NK-92 (cell line): ENCODE results near the gene NOP16.
A peak's percentile ranks its signal among the peaks of the same experiment; 100 is the strongest.

Experiments
- DNase-seq: peaks from one replicate; lab custom pipeline; 2025; ENCODE audit not compliant: unreplicated experiment; lab: John Stamatoyannopoulos, UW

The NOP16 gene

DNA sequence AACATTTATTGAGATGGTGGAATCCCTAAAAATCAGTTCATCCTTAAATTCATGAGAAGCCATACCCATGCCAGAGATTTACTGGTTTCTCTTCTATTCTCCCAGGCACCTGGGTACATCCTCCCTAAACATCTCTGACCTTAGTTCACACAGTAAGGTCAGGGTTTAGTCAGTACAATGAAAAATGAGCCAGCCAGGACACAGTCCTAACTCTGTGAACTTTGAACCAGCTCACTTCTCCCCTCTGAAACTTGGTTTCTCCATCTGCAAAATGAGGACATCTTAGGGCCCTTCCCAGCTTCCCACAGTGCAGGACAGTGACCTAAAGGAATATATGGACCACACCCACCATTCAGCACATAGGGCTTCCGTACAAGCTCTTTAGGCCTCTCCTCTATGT, 1.9 kb downstream of the NOP16 start:
- DNase-seq, result no peak

DNA sequence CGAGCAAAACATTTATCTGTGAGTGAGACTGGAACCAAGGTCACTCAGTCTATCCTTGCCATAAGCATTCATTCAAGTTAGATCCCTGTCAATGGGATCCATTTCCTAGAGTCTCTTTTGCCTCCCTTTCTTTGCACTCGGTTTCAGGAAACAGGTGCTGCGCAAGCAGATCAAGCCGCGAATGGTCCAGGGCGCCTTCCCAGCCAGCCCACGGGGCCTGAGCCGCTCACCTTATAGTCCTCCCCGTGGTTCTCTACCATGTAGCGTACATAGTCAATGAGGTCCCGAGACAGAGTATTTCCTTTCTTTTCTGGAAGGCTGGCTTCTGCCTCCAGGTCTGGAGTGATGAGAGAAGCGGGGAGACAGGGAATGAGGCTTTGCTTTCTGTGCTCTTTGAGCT, 3.4 kb downstream of the NOP16 start:
- DNase-seq, result no peak

DNA sequence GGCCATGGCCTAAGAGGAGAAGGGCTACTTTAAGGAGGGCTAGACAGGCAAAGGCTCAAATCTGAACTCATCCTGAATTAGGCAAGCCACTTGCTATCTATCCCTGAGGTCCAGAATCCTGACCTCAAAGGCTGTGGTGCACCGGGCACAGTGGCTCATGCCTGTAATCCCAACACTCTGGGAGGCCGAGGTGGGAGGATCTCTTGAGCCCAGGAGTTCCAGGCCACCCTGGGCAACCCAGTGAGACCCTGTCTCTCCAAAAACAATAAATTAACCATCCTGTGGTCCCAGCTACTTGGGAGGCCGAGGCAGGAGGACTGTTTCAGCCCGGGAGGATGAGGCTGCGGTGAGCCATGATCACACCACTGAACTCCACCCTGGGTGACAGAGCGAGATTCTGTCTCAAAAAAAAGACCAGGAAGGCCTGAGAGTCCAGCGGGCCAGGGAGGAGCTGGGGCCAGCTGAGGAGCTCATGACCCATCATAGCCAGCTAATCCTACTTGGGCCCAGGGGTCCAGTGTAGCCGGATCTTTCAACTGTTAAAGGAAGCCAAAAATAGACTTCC, 4.0 kb downstream of the NOP16 start:
- no peak for DNase-seq

DNA sequence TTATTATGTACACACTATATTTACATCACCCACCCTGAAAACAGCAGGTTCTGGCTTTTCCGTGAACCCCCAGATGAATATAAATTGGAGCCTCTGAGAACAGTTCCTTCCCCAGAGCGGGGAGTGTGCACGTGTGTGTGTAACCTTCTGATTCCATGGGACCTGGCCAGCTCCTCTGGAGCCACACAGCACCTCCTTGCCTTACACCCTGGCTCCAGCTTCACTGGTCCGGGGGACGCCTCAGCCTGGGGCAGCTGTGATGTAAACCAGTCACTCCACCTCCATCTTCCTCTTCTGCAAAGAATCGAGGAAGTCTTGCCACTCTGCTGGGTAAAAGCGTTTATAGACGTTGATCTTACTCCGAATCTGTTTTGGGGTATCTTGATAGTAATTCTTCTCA, 4.4 kb downstream of the NOP16 start:
- DNase-seq, result no peak

DNA sequence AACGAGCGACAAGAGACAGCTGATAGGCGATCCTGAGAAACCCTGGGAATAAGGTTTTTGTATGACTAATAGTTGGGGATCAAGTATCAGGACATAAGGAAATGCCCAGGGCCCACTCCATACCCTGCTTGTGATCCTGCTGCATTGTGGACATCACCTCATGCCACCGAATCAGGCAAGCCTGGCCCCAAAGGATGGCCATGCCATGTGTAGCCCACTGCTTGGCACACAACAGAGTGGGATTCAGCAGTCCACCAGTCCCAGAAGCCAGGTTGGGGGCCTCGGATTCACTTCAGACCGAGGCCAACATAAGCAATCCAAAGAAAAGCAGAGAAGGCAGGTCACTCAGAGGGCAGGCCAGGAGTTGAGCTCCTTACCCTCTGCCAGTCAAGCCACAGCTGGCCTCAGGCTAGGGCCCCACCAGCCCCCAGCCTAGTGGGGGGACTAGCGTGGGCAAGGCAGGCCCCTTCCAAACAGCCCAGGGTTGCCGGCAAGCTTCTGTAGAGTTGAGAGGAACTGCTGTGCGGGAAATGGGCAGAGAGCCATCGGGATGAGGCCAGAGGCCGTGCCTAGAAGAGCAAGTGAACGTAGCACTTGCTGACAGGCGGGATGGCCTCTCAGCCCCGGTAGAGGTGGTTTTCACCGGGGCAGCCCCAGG, 5.0 kb downstream of the NOP16 start:
- no peak for DNase-seq

DNA sequence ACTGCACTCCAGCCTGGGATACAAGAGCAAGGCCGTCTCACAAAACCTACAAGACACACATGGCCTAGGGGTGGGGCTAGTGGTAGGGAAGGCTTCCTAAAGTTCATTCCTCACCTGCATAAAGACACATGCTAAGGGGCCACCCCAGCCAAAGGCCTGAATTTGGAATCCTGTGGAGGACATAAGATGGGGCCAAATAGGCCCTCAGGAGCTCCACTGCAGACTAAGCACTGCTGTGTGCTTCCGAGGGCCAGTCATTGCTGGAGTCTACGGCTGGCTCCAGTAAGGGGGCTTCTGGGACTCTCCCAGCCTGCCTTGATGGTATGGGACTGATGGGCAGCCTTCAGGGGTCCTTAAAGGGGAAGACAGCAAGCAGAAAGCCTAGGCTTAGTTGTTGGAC, 5.7 kb downstream of the NOP16 start:
- no peak for DNase-seq

DNA sequence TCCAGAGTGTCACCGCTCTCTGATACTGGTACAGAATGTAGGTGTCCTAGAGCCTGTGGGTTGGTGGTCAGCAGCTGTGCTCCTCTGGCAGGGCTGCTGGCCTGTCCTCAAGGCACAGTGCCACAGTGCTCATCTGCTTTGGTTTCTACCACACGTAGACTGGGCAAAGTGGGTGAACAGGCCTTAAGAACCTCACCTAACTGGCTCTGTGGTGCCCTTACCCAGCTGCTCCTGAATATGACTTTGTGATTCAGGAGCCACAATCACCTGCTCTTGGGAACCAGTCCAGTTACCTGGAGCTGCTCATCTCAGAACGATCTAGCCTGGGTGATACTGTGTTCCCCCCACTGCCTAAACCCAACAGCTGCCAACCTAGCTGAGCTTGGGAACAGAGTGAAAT, 6.4 kb downstream of the NOP16 start:
- no peak for DNase-seq

DNA sequence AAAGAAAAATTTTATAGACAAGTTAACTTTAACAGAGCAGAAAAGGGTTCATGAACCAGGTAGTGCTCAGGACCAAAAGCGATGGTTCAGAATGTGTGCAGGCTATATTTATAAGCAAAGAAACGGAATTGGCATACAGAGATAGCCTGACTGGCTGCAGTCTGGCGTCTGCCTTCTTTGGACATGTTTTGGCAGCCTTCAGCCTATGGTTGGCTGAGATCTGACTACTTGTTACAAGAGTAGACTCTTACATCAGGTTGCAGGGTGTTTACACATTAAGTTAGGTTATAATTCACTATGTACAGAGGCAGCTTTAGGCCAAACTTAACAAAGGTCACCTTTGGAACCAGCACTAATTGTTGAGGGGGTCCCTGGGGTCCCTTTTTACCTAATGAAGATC, 7.0 kb downstream of the NOP16 start:
- no peak for DNase-seq

DNA sequence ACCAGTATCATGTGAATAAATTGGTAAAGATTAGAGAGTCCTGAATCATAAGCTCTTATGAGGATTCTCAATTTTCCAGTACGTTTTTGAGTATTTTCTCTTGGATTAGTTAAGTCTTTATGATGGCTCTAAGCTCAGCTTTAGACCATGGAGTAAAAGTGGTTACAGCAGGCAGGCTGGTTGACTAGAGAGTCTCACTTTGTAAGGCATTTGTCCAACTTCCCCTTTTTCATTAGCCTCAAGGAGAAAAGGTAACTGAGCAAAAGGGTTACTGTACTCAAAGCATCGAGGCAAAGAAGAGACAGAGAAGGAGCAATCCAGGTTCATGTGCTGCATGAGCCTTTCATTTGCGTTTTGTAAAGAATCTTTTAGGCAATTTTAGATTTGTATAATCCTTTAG, 8.5 kb downstream of the NOP16 start:
- DNase-seq, result no peak

DNA sequence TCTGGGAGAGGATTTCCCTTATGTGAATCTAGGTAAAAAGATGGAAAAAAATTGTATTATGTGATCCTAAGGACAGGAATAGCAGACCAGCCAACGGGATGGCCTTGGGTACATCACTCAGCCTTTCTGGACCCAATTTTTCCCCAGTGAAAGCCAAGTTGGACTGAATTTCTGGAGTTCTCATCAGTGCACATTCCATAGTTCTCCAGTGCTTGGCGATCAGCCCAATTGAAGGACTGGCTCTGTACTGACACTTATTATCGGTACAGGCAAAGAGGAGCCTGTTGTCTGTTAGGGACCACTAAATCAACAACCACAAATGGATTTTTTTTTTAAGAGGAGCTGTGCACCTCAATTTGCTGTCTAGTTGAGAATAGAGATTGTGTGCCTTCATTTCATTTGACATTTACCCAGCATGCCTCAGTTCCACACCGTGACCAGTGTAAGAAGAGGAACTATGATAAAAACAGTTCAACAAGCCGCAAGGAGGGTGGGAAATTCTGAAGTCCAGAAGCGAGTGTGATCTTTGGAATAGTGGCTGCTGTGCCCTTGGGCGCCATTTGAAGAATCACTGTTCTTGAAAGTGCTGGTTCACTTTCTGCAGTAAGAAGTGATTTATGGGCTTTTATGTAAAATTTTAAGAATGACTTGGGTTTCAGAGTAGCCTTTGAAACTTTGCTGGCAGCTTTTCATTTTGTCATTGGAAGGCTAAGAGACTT, 15.1 kb downstream of the NOP16 start:
- no peak for DNase-seq

DNA sequence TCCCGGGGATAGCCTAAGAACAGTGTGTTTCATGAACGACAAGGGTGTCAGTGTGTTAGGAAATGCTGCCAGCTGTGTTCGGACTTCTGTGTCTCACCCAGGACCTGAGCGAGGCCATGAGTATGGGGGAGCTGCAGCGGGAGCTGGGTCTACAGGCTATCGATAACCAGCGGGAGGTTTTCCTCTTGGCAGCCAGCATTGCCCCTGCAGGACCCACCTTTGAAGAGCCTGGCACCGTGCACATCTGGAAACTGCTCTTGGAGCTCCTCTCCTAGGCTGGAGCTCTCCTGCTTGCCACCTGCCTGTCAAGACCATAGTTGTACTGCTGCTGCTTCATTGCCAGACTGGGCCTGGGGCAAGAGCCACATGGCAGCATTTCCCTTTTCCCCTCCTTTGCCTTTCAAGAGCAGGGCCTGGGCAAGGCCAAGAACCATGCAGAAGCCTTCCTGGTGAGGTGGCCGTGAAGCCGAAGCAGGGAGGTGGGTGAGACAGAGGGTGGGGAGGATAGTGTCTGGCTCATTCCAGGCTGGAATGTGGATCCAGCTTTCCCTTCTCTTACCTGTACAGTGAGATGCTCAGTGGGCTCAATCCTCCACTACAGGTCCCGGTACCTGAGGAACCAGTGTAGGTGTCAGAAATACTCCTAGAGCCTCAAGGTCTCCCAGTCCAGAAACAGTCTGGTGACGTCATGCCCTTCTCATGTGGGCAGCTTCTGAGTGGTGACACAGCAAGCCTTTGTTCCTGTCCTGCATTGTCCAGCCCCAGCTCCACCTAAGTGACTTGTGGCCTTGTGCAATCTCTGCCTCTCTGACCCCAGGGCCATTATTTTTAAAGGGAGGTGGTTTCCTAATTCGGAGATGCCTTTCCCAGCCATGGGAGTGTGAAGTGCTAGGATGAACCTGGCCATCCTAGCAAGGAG, 16.5 kb downstream of the NOP16 start:
- DNase-seq, result no peak

DNA sequence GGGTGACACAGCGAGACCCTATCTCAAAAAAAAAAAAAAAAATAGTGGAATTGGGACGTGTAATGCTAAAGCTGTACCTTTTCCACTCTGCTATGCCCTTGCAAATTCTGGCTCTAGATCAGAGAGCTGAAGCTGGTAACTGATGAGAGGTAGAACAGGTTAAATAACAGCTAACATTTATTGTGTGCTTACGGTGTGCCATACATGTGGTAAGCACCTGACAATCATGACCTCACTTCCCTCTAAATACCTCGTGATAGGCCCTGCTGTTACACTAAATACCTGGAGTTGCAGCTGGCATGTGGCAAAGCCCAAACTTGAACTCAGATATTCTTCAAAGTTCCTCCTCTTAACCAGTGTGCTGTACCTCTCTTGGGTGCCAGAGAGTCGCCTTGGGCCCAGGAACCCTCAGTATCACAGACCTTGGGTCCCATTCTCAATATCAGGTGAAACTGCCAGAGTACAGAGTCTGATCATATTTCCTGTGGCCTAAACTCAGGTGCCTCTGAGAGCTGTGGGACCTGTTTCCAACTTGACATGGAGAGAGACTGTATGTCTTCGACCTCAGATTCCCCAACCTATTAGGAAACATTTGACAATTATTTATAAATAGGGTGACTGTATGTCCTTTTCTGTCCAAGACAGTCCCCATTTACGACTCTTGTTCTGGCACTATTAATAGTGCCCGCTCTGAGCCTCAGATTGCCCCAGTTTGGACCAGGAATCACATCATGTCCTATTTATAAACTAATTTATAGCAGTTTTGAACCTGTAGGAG, 18.3 kb downstream of the NOP16 start:
- no peak for DNase-seq

DNA sequence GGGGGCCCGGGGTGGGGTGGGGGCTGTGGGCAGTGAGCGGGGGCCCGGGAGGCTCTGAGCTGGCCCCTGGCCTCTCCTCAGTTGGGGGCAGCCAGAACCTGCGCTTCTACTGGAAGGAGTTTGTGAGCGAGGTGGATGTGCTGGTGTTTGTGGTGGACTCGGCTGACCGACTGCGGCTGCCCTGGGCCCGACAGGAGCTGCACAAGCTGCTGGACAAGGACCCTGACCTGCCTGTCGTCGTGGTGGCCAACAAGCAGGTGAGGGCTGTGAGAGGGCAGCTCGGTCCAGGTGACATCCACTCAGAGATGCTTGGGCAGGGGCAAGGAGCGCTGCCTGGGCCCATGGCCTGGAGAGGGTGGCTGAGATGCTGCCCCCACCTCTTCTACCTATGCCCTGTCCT, 19.7 kb downstream of the NOP16 start:
- DNase-seq, result no peak

DNA sequence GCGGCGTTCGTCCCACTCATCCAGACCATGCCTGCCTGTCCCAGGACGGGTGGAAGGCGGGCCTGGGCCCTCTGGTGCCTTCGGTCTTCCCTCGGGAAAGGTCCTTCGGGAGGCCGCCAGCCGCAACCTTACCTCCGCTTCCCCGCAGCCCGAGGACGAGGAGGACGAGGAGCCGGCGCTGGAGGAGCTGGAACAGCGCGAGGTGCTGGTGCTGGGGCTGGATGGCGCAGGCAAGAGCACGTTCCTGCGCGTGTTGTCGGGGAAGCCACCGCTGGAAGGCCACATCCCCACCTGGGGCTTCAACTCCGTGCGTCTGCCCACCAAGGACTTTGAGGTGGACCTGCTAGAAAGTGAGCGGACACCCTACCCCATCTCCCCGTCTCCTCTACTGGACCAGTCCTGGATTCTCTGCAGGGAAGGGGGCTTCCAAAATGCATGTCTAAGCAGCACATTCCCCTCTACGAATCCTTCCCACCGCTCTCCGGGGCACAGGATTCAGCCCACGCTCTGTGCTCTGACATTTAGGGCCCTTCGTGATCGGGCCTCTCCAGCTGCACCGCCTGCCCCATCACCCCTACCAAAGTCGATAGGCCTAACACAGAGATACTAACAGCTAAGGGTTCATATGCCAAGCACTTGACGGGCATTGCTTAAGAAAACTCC, 22.0 kb downstream of the NOP16 start:
- DNase-seq, result no peak

DNA sequence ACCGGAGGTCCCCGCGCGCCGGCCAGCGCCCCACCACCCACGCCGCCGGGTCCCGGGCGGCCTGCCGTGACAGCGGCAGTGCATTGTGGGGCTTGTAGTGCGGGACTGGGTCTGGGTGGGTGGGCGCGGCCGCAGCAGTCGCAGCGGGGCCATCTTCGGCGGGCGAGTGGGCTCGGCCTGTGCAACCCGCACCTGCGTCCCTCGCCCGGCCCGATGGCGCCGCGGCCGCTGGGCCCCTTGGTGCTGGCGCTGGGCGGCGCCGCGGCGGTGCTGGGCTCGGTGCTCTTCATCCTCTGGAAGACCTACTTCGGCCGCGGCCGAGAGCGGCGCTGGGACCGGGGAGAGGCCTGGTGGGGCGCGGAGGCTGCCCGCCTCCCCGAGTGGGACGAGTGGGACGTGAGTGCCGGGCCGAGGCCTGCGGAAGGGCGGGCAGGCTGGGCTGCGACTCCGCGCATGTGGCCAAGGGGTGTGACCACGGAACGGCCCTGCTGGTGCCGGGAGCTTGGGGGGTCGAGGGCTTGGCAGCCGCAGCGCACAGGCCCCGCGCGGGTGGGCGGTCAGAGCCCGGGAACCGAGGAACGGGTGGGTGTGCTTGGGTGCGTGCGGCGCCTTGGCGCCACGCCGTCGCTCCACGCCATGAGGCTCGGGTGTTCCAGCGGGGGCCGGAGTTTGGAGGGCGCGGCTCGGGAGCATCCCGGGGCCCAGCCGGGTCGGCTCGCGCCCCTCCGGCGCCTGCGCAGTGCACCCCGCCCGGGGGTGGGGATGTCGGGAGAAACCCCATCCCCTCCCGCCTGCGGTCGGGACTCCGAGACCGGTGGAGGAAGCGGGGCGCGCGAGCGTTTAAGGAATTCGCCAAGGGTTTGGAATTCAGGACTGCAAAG, 22.8 kb downstream of the NOP16 start, which contains the start of gene ARL10:
ARL10 (plus strand) TSS at position 137 of the 881 bp plus-strand sequence; CDS start at position 214, 77 bp downstream.
- DNase-seq, result no peak

DNA sequence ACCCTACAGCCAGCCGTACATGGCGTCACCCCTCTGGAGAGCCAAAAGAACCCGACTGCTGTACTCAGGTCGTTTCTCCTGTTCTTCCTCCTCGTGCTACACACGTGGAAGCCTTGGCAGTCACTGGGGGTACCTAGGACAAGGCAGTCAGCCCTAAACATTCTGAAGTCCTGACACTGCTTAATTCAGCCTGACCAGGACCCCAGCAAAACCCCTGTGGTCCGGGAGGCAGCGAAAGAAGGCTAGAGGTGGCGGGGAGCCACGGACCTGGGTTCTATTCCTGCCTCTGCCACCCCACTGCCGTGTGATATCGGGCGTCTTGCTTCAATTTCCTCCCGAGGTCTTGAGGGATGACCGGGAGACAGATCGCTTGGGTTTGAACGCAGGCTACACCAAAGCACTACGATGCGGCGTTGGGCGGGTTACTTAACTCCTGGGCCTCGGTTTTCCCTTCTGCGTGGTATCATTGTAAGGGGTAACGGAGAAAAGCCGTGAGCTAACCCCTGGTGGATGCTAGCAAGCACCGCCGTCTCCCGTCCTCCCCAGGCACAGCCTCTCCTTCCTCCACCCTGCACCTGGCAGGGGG, 23.5 kb downstream of the NOP16 start:
- DNase-seq, result no peak

DNA sequence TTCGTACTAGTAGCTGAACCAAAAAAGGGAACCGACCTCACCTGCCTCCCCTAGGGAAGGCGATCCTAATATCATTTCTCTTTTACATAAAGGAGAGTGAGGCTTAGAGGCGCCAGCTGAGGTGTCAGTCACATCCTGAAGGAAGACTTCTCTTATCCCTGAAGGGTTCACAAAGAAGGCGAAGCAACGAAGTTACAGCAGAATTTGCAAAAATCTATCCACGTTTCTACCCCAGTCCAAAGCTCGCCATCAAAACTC, 26.2 kb downstream of the NOP16 start:
- no peak for DNase-seq

DNA sequence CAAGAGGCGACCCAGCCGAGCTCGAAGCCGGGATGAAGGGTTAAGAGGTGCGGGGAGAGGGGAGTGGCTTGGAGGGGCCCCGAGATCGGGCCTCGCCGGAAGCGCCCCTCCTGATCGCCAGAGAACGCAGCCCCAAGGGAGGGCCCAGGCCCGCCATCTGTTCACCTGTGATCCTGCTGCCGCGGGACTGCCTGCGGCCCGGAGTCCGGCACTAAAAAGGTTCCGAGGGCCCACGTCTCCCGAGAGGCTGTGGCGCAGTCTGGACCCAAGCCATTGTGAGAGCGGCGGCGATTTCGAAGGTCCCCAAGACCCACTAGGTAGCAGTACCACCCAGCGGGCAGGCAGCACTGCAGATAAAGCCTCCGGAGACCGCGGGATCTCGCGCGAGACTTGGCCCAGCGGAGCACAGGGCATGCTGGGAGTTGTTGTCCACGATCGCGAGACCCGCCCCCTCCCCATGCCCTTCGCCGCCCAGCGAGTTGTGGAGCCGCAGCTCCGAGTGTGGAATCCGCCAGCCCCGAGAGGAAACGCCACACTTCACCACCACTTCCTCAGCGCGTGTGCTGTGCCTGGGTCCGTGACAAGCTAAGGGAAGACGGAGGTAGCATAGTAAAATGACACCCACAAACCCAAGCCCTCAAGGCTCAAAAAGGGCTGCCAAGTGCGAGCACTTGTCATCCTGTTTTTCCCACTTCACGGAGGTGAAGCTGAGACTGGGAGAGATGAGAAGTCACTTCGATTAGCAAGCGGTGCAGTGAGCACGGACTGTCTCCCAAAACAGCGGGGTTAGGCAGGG, 26.8 kb downstream of the NOP16 start, which contains the start of gene KIAA1191:
KIAA1191 (minus strand) TSS at position 328 of the 796 bp plus-strand sequence. CDS start 2,256 bp downstream, outside the sequence.
- peak; percentile 60 for DNase-seq
